Psoas muscle (tissue), 8 donors: ENCODE results near the gene GCN1. TPM values are rescaled to one million over a fixed set of nuclear protein-coding genes. Genes with fewer than 3 reads are reported as not detected.
A peak's percentile ranks its signal among the peaks of the same experiment; 100 is the strongest.

Experiments used
- ATAC-seq, 4 donors: fragments of 200-7000 bp; cut with Tn5 transposase; one replicate each; pipeline ENCODE4 v1.9.1; 2020; ENCODE audit warnings: moderate library complexity in 3 of 4, mild to moderate bottlenecking in 2 of 4
- DNase-seq, 2 donors: peaks; one replicate each; pipeline ENCODE4 v3.0.0-alpha.2; 2020
- H3K27ac ChIP-seq: fragments of 200-600 bp; one replicate; pipeline ENCODE4 v1.8.0; 2022
- H3K27me3 ChIP-seq, 3 donors: fragments of 200-600 bp in 1 of 3; one replicate each; pipeline versions ENCODE4 v1.6.1 to v1.8.0; 2013 to 2022; ENCODE audit warnings: low read length in 2 of 3, mild to moderate bottlenecking in 2 of 3, moderate library complexity in 1 of 3; ENCODE audit not compliant: insufficient read depth in 3 of 3
- H3K36me3 ChIP-seq, 2 donors: fragments of 200-600 bp in 1 of 2; one replicate each; pipeline versions ENCODE4 v1.6.1 to v1.8.0; 2013 to 2022; ENCODE audit warnings: low read depth in 1 of 2, mild to moderate bottlenecking in 1 of 2, moderate library complexity in 1 of 2; ENCODE audit not compliant: insufficient read depth in 1 of 2
- H3K4me1 ChIP-seq: fragments of 200-600 bp; one replicate; pipeline ENCODE4 v1.8.0; 2022
- H3K4me3 ChIP-seq: fragments of 200-600 bp; one replicate; pipeline ENCODE4 v1.8.0; 2022; ENCODE audit warnings: mild to moderate bottlenecking
- H3K9me3 ChIP-seq: fragments of 200-600 bp; one replicate; pipeline ENCODE4 v1.8.0; 2022
- CTCF ChIP-seq: fragments of 200-600 bp; IDR thresholded peaks from one replicate; pipeline ENCODE4 v1.8.0; 2022; ENCODE audit warnings: antibody characterized with exemption
- WGBS, 3 donors: extraction: QIAGEN DNeasy Blood & Tissue Kit; methylation state at CpG; one replicate each; pipeline versions ENCODE4 v1.1.6 to v1.1.7; 2013; 5-methylcytosine and 5-hydroxymethylcytosine counted together
- intact Hi-C, 2 donors: fragments of 100-400 bp; cut with DNase I; formaldehyde crosslinking; loops; one replicate each; pipeline versions ENCODE4 v1.11.0 to v1.14.2; 2022
- polyA plus RNA-seq, 3 donors: library from polyadenylated mRNA; stranded (reverse); fragments of 200-250 nt; gene quantifications; one replicate each; pipeline ENCODE4 v1.2.3, GENCODE V29; 2013
- total RNA-seq, 4 donors: library from RNA; stranded (reverse); fragmentation: NEBNext Ultra II Directional in 2 of 4; extraction: Animal tissue kit (Norgen Biotek cat#: 25700) in 2 of 4; gene quantifications; one replicate each; pipeline versions ENCODE4 v1.2.1 to v1.2.4, GENCODE V29; 2021 to 2023
- donor health status: healthy with polysubstance abuse.
- donor health status: DM: no; HTN: no; CAD: no; lungs with moderate emphysema.
- donor health status: Bipolar disorder and iron deficiency.
- donor health status: healthy.
- donor health status: DM: yes; HTN: yes; CAD: no.
- donor health status: DM: no; HTN: no; CAD: no.
- donor health status: DM: no; HTN: no; CAD: no.
- donor health status: DM: yes; HTN: yes; CAD: no.

The GCN1 gene
- total and polyA plus RNA-seq, 7 donors = 19.6 to 80.9 (median 63.1) TPM

- H3K4me1 ChIP-seq = no peaks in the 10 kb centered on the region
- intact Hi-C loops = no loop called here
- no peak for TF ChIP-seq CTCF
- H3K27me3 ChIP-seq = no peaks in the 10 kb centered on the region
- no peak overlapping the region for H3K27ac ChIP-seq
- H3K36me3 ChIP-seq = peaks cover 34 to 100% of the 10 kb centered on the region in 2 donors
- H3K9me3 ChIP-seq = no peaks in the 10 kb centered on the region
- DNase-seq (no peak), ATAC-seq (no peak)
- H3K4me3 ChIP-seq = no peak overlapping the region
- 78 to 80% (median 78%) methylated on average over 9 of the region's 9 CpGs for whole genome bisulfite sequencing, 3 donors
These were observed 62.3 kb downstream of the GCN1 start for GRCh38 chr12:120132054-120132836.

- H3K36me3 ChIP-seq = peaks cover 34 to 100% of the 10 kb centered on the region in 2 donors
- intact Hi-C loops = no loop called here
- H3K9me3 ChIP-seq = no peaks in the 10 kb centered on the region
- H3K27ac ChIP-seq = no peak overlapping the region
- peaks cover 6% of the 10 kb centered on the region for H3K4me1 ChIP-seq
- TF ChIP-seq CTCF = no peak
- no peaks in the 10 kb centered on the region for H3K27me3 ChIP-seq
- H3K4me3 ChIP-seq = no peak overlapping the region
- WGBS, 3 donors = 93 to 97% (median 94%) methylated on average over 15 of the region's 15 CpGs
- ATAC-seq (no peak), DNase-seq (no peak)
These were observed 63.4 kb downstream of the GCN1 start for GRCh38 chr12:120131116-120131515.

- WGBS, 3 donors = 59 to 75% (median 66%) methylated on average over 6 of the region's 6 CpGs
- H3K4me3 ChIP-seq = no peak overlapping the region
- ATAC-seq = peak; percentile 24 to 50 (median 36)
- peaks cover 9% of the 10 kb centered on the region for H3K4me1 ChIP-seq
- H3K27me3 ChIP-seq = no peaks in the 10 kb centered on the region
- TF ChIP-seq CTCF = no peak
- peaks cover 33 to 95% of the 10 kb centered on the region in 2 donors for H3K36me3 ChIP-seq
- H3K9me3 ChIP-seq = no peaks in the 10 kb centered on the region
- no peak overlapping the region for H3K27ac ChIP-seq
- intact Hi-C loops = no loop called here
- DNase-seq = no peak
These were observed 64.5 kb downstream of the GCN1 start for GRCh38 chr12:120130011-120130410.

GRCh38 chr12:120126635-120127005, 67.9 kb downstream of the GCN1 start:
- TF ChIP-seq CTCF = no peak
- WGBS, 3 donors = 48 to 77% (median 68%) methylated on average over 2 of the region's 2 CpGs
- intact Hi-C loops = no loop called here
- peaks cover 22 to 61% of the 10 kb centered on the region in 2 donors for H3K36me3 ChIP-seq
- H3K27me3 ChIP-seq = no peaks in the 10 kb centered on the region
- DNase-seq (no peak), ATAC-seq (peak in 3 of 4 donors; percentile 28 to 47 (median 46))
- H3K4me1 ChIP-seq = peaks cover 9% of the 10 kb centered on the region
- H3K4me3 ChIP-seq = no peak overlapping the region
- peak overlapping the region; percentile 55 for H3K27ac ChIP-seq
- H3K9me3 ChIP-seq = no peaks in the 10 kb centered on the region
